Measurements from ENCODE around the gene CSGALNACT2.
A peak's percentile ranks its signal among the peaks of the same experiment; 100 is the strongest.
"Not testable (repeated sequence)": the region's sequence is repeated elsewhere in the genome, so short reads cannot be mapped to it uniquely, and the experiment has no call there.

The CSGALNACT2 gene

GRCh38 chr10:43141421-43141820 is 3.2 kb downstream of the CSGALNACT2 start:
- no peak for DNase-seq (ENCODE audit: low read depth)

- DNase-seq (ENCODE audit: low read depth): no peak
These were observed 7.1 kb downstream of the CSGALNACT2 start for GRCh38 chr10:43145311-43145710.

- DNase-seq (ENCODE audit: low read depth): not testable (repeated sequence)
These were observed 7.7 kb downstream of the CSGALNACT2 start for GRCh38 chr10:43145936-43146335.

GRCh38 chr10:43151371-43151770 is 13.1 kb downstream of the CSGALNACT2 start:
- no peak for DNase-seq (ENCODE audit: low read depth)

- DNase-seq (ENCODE audit: low read depth): no peak
These were observed 15.7 kb downstream of the CSGALNACT2 start for GRCh38 chr10:43153901-43154300.

- no peak for DNase-seq (ENCODE audit: low read depth)
These were observed 17.0 kb downstream of the CSGALNACT2 start for GRCh38 chr10:43155221-43155620.

GRCh38 chr10:43155741-43156140 is 17.5 kb downstream of the CSGALNACT2 start:
- DNase-seq (ENCODE audit: low read depth): no peak

- no peak for DNase-seq (ENCODE audit: low read depth)
These were observed 18.5 kb downstream of the CSGALNACT2 start for GRCh38 chr10:43156590-43157341.

- DNase-seq (ENCODE audit: low read depth): no peak
These were observed 20.4 kb downstream of the CSGALNACT2 start for GRCh38 chr10:43158636-43159035.

- DNase-seq (ENCODE audit: low read depth): peak; percentile 38
These were observed 22.0 kb downstream of the CSGALNACT2 start for GRCh38 chr10:43160046-43160920.

- no peak for DNase-seq (ENCODE audit: low read depth)
These were observed 22.6 kb downstream of the CSGALNACT2 start for GRCh38 chr10:43160921-43161255.

- DNase-seq (ENCODE audit: low read depth): no peak
These were observed 24.4 kb downstream of the CSGALNACT2 start for GRCh38 chr10:43162604-43163003.

- DNase-seq (ENCODE audit: low read depth): no peak
These were observed 28.1 kb downstream of the CSGALNACT2 start for GRCh38 chr10:43166207-43166879.

GRCh38 chr10:43166880-43167497 is 28.7 kb downstream of the CSGALNACT2 start:
- no peak for DNase-seq (ENCODE audit: low read depth)

- DNase-seq (ENCODE audit: low read depth): no peak
These were observed 29.2 kb downstream of the CSGALNACT2 start for GRCh38 chr10:43167498-43167889.

GRCh38 chr10:43170491-43170890 is 32.2 kb downstream of the CSGALNACT2 start:
- DNase-seq (ENCODE audit: low read depth): no peak

- DNase-seq (ENCODE audit: low read depth): no peak
These were observed 34.4 kb downstream of the CSGALNACT2 start for GRCh38 chr10:43172645-43173044.

- DNase-seq (ENCODE audit: low read depth): no peak
These were observed 34.9 kb downstream of the CSGALNACT2 start for GRCh38 chr10:43173120-43173519.

GRCh38 chr10:43174969-43175368 is 36.7 kb downstream of the CSGALNACT2 start:
- DNase-seq (ENCODE audit: low read depth): no peak

- no peak for DNase-seq (ENCODE audit: low read depth)
These were observed 38.0 kb downstream of the CSGALNACT2 start for GRCh38 chr10:43176271-43176670.

- DNase-seq (ENCODE audit: low read depth): no peak
These were observed 39.4 kb downstream of the CSGALNACT2 start for GRCh38 chr10:43177595-43177994.

GRCh38 chr10:43181146-43181545 is 42.9 kb downstream of the CSGALNACT2 start:
- no peak for DNase-seq (ENCODE audit: low read depth)
